HG03442 (cell line): Measurements from ENCODE around the gene RNFT2.
"Not testable (repeated sequence)": the region's sequence is repeated elsewhere in the genome, so short reads cannot be mapped to it uniquely, and the experiment has no call there.

Experiments used
- ATAC-seq: cut with Tn5 transposase; IDR thresholded peaks from one replicate; pipeline ENCODE4 v1.9.1; 2021; ENCODE audit warnings: mild to moderate bottlenecking, moderate library complexity; ENCODE audit not compliant: unreplicated experiment

RNFT2 gene

GRCh38 chr12:116790066-116790465 lies 52.0 kb downstream of the RNFT2 start:
- no peak for ATAC-seq

- ATAC-seq = no peak
Observed at GRCh38 chr12:116792403-116792802, 54.3 kb downstream of the RNFT2 start.

- ATAC-seq = no peak
Observed at GRCh38 chr12:116794725-116795124, 56.6 kb downstream of the RNFT2 start.

- no peak for ATAC-seq
Observed at GRCh38 chr12:116797885-116798284, 59.8 kb downstream of the RNFT2 start.

GRCh38 chr12:116798719-116799118 lies 60.6 kb downstream of the RNFT2 start:
- no peak for ATAC-seq

- no peak for ATAC-seq
Observed at GRCh38 chr12:116799955-116800354, 61.8 kb downstream of the RNFT2 start.

GRCh38 chr12:116800918-116801317 lies 62.8 kb downstream of the RNFT2 start:
- ATAC-seq = no peak

GRCh38 chr12:116802018-116802417 lies 63.9 kb downstream of the RNFT2 start:
- ATAC-seq = no peak

GRCh38 chr12:116803013-116803736 lies 65.1 kb downstream of the RNFT2 start:
- no peak for ATAC-seq

- no peak for ATAC-seq
Observed at GRCh38 chr12:116804051-116804450, 65.9 kb downstream of the RNFT2 start.

- ATAC-seq = no peak
Observed at GRCh38 chr12:116806845-116807440, 68.8 kb downstream of the RNFT2 start.

GRCh38 chr12:116807546-116807945 lies 69.4 kb downstream of the RNFT2 start:
- no peak for ATAC-seq

GRCh38 chr12:116808113-116809105 lies 70.3 kb downstream of the RNFT2 start:
- no peak for ATAC-seq

- ATAC-seq = no peak
Observed at GRCh38 chr12:116812238-116812637, 74.1 kb downstream of the RNFT2 start.

GRCh38 chr12:116813271-116814041 lies 75.3 kb downstream of the RNFT2 start:
- ATAC-seq = no peak

GRCh38 chr12:116814766-116815165 lies 76.7 kb downstream of the RNFT2 start:
- not testable (repeated sequence) for ATAC-seq

GRCh38 chr12:116818341-116818856 lies 80.3 kb downstream of the RNFT2 start:
- ATAC-seq = no peak

- peak; percentile 89 for ATAC-seq
Observed at GRCh38 chr12:116818948-116819832, 81.1 kb downstream of the RNFT2 start.

- ATAC-seq = no peak
Observed at GRCh38 chr12:116820064-116820656, 82.0 kb downstream of the RNFT2 start.
